Measurements from ENCODE around the gene TMEM201. TPM values are rescaled to one million over a fixed set of nuclear protein-coding genes. Genes with fewer than 3 reads are reported as not detected.
A peak's percentile ranks its signal among the peaks of the same experiment; 100 is the strongest.

The TMEM201 gene
- polyA plus RNA-seq, 1 of the 3 experiments (the other 2 are of a cell fraction): 8.2 TPM

DNA sequence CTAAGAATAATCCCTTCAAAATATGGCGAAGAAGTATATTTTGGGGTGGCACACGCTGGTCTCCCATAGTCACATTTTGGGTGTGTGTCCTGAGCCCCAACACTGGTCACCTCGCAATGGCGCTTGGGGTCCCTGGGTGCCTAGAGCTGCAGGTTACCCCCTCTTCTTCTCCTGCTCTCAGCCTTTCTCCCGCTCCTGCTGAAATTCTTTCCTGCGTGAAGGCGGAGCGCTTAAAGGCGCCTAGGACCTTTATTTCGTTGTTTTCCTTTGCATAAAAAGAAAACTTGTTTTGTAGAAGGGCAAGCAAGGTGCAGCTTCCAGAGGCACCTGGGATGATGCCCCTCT lies 62.5 kb downstream of the TMEM201 start (continued):
- no peak for TF ChIP-seq EP300 (IDR thresholded peaks at IDR 0.05; ENCODE audit: borderline replicate concordance in 1 of 2, low read depth in 1 of 2, low read length in 1 of 2)

DNA sequence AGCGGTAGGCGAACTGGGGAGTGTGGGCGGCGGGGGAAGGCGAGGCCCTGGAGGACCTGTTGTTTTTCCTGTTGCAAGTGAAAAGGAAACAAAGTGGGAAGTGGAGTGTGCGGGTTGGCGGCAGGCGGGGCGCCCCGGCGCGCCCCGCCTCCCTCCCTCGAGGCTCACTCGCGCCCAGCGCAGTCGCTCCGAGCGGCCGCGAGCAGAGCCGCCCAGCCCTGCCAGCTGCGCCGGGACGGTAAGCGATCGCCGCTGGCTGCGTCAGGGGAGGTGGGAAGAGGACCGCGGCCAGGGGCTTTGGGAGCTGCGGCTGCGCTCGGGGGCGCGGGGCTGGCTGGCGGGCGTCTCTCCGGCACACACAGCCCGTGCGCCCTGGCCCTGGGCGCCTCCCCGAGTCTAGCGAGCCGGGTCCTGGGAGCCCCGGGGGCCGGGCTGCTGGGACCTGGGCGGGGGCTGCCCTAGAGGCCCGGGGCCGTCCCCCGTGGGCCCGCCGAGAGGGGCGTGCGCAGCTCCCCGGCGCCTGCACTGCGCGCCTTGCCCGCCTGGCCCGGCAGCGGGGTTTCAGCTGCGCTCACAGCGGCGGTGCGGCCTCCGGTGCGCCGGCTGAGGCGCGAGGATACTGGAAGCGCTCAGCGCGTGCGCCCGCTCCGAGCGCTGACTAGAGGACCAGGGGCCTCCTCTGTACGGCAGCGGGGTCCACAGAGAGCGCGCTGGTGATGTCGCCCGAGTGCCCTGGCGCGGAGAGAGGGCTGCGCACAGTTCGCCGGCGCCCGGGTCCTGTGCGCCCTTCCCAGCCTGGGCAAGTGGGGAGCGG lies 63.1 kb downstream of the TMEM201 start, which contains the start of gene PIK3CD:
Gene PIK3CD (plus strand): TSS at position 167 of the 814 bp plus-strand sequence. CDS start 58,725 bp downstream, outside the sequence.
- H3F3A ChIP-seq (replicated peaks; ENCODE audit: insufficient read depth): no peaks in the 10 kb centered on the region
- 0 out of 2 replicates have a peak within 1 kb of the TSS, but pooled peaks have one; percentile 29 for H2AFZ ChIP-seq (ENCODE audit: low read depth)
- H3K4me3 ChIP-seq (ENCODE audit: low read depth in 2 of 2, low read length in 1 of 2): peak within 1 kb of the TSS; percentile 34 to 47
- ChIA-PET CTCF (interaction anchor here (0.8 to 2.3 kb wide), 6 partner anchors 13 to 133 kb away, joined by 3 to 12 read pairs (median 3); no protein-coding TSS in a partner anchor), POLR2A (no interaction called here)
- H3K9me2 ChIP-seq: no peaks in the 10 kb centered on the region
- H3K9me3 ChIP-seq: no peaks in the 10 kb centered on the region
- 2% methylated on average over 22 of the region's 94 CpGs for WGBS (ENCODE audit: low lambda C conversion rate)
- peak; percentile 85 for DNase-seq
- H3K36me3 ChIP-seq (replicated peaks in 1 of 2; ENCODE audit: control insufficient read depth in 1 of 2, insufficient read depth in 2 of 2, low read length in 1 of 2): no peaks in the 10 kb centered on the region
- H4K20me1 ChIP-seq (ENCODE audit: insufficient read depth): no peaks in the 10 kb centered on the region
- TF ChIP-seq, protein P1, sequence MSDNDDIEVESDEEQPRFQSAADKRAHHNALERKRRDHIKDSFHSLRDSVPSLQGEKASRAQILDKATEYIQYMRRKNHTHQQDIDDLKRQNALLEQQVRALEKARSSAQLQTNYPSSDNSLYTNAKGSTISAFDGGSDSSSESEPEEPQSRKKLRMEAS (IDR thresholded peaks at IDR 0.05; ENCODE audit: low read depth): no peak
- TF ChIP-seq FOSL2 (IDR thresholded peaks at IDR 0.05; ENCODE audit: borderline replicate concordance, low read depth) (no peak), GATA2 (CRISPR knock-in tag; IDR thresholded peaks at IDR 0.05) (no peak), POLR2AphosphoS5 (IDR thresholded peaks at IDR 0.05; ENCODE audit: low read depth, low read length) (no peak), FOXM1 (IDR thresholded peaks at IDR 0.05; ENCODE audit: low read depth) (no peak), RCOR1 (IDR thresholded peaks at IDR 0.05; ENCODE audit: low read length) (no peak)
- TF ChIP-seq, protein P2, sequence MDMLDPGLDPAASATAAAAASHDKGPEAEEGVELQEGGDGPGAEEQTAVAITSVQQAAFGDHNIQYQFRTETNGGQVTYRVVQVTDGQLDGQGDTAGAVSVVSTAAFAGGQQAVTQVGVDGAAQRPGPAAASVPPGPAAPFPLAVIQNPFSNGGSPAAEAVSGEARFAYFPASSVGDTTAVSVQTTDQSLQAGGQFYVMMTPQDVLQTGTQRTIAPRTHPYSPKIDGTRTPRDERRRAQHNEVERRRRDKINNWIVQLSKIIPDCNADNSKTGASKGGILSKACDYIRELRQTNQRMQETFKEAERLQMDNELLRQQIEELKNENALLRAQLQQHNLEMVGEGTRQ (IDR thresholded peaks at IDR 0.05; ENCODE audit: borderline replicate concordance, low read depth, low read length): no peak
- H3K4me2 ChIP-seq: peak within 1 kb of the TSS; percentile 73
- no peaks in the 10 kb centered on the region for H3K79me2 ChIP-seq (ENCODE audit: insufficient read depth)
- H3K9ac ChIP-seq: no peak within 1 kb of the TSS
- peaks cover 34% of the 10 kb centered on the region for H3K27me3 ChIP-seq (ENCODE audit: insufficient read depth)
- no peak within 1 kb of the TSS for H3K27ac ChIP-seq (ENCODE audit: low read depth in 2 of 2, low read length in 1 of 2)
- H3K4me1 ChIP-seq (ENCODE audit: control insufficient read depth in 1 of 2, insufficient read depth in 2 of 2, low read depth in 1 of 2, low read length in 1 of 2): no peaks in the 10 kb centered on the region; a peak in 1 of 4 replicates

DNA sequence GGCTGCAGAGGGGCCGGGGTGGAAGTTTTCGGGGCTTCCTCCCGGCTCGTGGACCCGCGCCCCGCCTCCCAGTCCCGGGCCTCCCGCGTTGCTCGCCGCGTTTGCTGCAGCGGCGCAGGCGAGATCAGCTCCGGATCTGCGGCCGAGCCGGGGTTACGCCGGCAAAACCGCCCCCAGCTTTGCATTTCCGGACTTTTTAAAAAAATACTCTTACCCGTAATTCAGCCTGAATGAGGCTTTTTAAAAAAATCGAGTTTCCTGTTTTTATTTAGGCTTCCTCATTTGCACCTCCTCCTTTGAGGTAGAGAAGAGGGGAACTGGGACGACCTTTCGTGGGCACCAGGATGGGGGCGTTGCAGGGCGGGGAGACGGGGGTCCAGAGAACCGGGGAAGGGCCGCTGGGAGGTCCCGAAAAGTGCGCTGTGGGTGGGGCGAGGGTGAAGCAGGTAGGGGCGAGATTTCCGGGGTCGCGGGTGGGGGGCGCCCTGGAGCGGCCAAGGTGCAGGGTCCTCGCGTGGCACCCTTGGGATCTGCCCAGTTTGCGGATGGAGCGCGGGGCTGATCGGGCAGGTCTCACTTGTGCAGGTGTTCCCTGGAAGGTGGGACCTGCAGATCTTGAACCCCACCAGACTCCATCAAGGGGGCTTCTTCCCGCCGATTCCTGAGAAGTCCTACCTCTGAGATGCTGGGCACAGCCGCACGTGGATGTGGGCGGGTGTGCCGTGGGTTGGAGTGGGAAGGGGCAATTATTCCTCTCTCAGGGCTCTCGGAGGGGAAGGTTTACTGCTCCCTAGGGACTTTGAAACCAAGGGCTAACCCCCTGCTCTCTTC lies 63.9 kb downstream of the TMEM201 start:
- no peaks in the 10 kb centered on the region for H4K20me1 ChIP-seq (ENCODE audit: insufficient read depth)
- H2AFZ ChIP-seq (ENCODE audit: low read depth): 0 out of 2 replicates have a peak overlapping the region, but pooled peaks have one; percentile 29
- no peak overlapping the region for H3K9ac ChIP-seq
- POLR2A ChIA-PET: interaction anchor here (0.7 kb wide), 1 partner anchor 621 kb away, joined by 3 read pairs; no protein-coding TSS in a partner anchor
- no peaks in the 10 kb centered on the region for H3K9me3 ChIP-seq
- no peaks in the 10 kb centered on the region for H3F3A ChIP-seq (replicated peaks; ENCODE audit: insufficient read depth)
- no peaks in the 10 kb centered on the region; a peak in 1 of 4 replicates for H3K4me1 ChIP-seq (ENCODE audit: control insufficient read depth in 1 of 2, insufficient read depth in 2 of 2, low read depth in 1 of 2, low read length in 1 of 2)
- H3K9me2 ChIP-seq: no peaks in the 10 kb centered on the region
- peaks cover 34% of the 10 kb centered on the region for H3K27me3 ChIP-seq (ENCODE audit: insufficient read depth)
- CTCF ChIA-PET: interaction anchor here (0.8 to 2.7 kb wide), 4 partner anchors 21 to 35 kb away, joined by 3 to 20 read pairs (median 8); no protein-coding TSS in a partner anchor
- peak overlapping the region; percentile 73 for H3K4me2 ChIP-seq
- no peaks in the 10 kb centered on the region for H3K36me3 ChIP-seq (replicated peaks in 1 of 2; ENCODE audit: control insufficient read depth in 1 of 2, insufficient read depth in 2 of 2, low read length in 1 of 2)
- peak; percentile 43 for DNase-seq
- H3K27ac ChIP-seq (ENCODE audit: low read depth in 2 of 2, low read length in 1 of 2): no peak overlapping the region
- peak overlapping the region; percentile 34 to 47; a peak in 3 of 4 replicates for H3K4me3 ChIP-seq (ENCODE audit: low read depth in 2 of 2, low read length in 1 of 2)
- 21% methylated on average over 32 of the region's 55 CpGs for WGBS (ENCODE audit: low lambda C conversion rate)
- no peaks in the 10 kb centered on the region for H3K79me2 ChIP-seq (ENCODE audit: insufficient read depth)
- TF ChIP-seq RAD21 (IDR thresholded peaks at IDR 0.05; ENCODE audit: low read length) (no peak), TAF1 (IDR thresholded peaks at IDR 0.05; ENCODE audit: borderline replicate concordance, low read depth, low read length) (no peak), MEF2A (IDR thresholded peaks at IDR 0.05; ENCODE audit: borderline replicate concordance, low read depth) (no peak), RCOR1 (IDR thresholded peaks at IDR 0.05; ENCODE audit: low read length) (no peak), TCF12 (IDR thresholded peaks at IDR 0.05) (no peak), ZBTB33 (IDR thresholded peaks at IDR 0.05; ENCODE audit: borderline replicate concordance, low read depth) (no peak), RXRA (IDR thresholded peaks at IDR 0.05; ENCODE audit: borderline replicate concordance, low read depth) (no peak), NFIC (IDR thresholded peaks at IDR 0.05; ENCODE audit: borderline replicate concordance) (no peak), CHD2 (IDR thresholded peaks at IDR 0.05; ENCODE audit: low read length, partially characterized antibody) (no peak), RFX5 (IDR thresholded peaks at IDR 0.05; ENCODE audit: low read length) (no peak), FOSL2 (IDR thresholded peaks at IDR 0.05; ENCODE audit: borderline replicate concordance, low read depth) (no peak)
- TF ChIP-seq, protein P1 (IDR thresholded peaks at IDR 0.05; ENCODE audit: low read depth): no peak
- TF ChIP-seq, protein P3, sequence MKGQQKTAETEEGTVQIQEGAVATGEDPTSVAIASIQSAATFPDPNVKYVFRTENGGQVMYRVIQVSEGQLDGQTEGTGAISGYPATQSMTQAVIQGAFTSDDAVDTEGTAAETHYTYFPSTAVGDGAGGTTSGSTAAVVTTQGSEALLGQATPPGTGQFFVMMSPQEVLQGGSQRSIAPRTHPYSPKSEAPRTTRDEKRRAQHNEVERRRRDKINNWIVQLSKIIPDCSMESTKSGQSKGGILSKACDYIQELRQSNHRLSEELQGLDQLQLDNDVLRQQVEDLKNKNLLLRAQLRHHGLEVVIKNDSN (IDR thresholded peaks at IDR 0.05; ENCODE audit: borderline replicate concordance, low read depth): no peak

Measured in SK-N-SH (cell line).